ENCODE data around the gene IFT27.
"Not testable (repeated sequence)": the region's sequence is repeated elsewhere in the genome, so short reads cannot be mapped to it uniquely, and the experiment has no call there.

IFT27 gene

GRCh38 chr22:36734171-36735058 lies 41.5 kb downstream of the IFT27 start:
- no peak overlapping the region for H3K4me3 ChIP-seq (replicated peaks; ENCODE audit: low read depth, low read length)
- DNase-seq (ENCODE audit: extremely low read depth, low read depth) = no peak
- no peak for TF ChIP-seq CTCF (IDR thresholded peaks at IDR 0.05; ENCODE audit: low read depth, low read length, missing control alignments)

- no peak for TF ChIP-seq CTCF (IDR thresholded peaks at IDR 0.05; ENCODE audit: low read depth, low read length, missing control alignments)
- DNase-seq (ENCODE audit: extremely low read depth, low read depth) = no peak
- no peak overlapping the region for H3K4me3 ChIP-seq (replicated peaks; ENCODE audit: low read depth, low read length)
These were observed 42.6 kb downstream of the IFT27 start for GRCh38 chr22:36733271-36733670.

GRCh38 chr22:36732609-36733008 lies 43.3 kb downstream of the IFT27 start:
- H3K4me3 ChIP-seq (replicated peaks; ENCODE audit: low read depth, low read length) = no peak overlapping the region
- no peak for DNase-seq (ENCODE audit: extremely low read depth, low read depth)

GRCh38 chr22:36731916-36732315 lies 44.0 kb downstream of the IFT27 start:
- no peak for DNase-seq (ENCODE audit: extremely low read depth, low read depth)
- no peak overlapping the region for H3K4me3 ChIP-seq (replicated peaks; ENCODE audit: low read depth, low read length)
- TF ChIP-seq CTCF (IDR thresholded peaks at IDR 0.05; ENCODE audit: low read depth, low read length, missing control alignments) = no peak

More at GRCh38 chr22:36732609-36733008, 43.3 kb downstream of the IFT27 start:
- TF ChIP-seq CTCF (IDR thresholded peaks at IDR 0.05; ENCODE audit: low read depth, low read length, missing control alignments) = no peak

GRCh38 chr22:36731321-36731720 lies 44.6 kb downstream of the IFT27 start:
- not testable (repeated sequence) for H3K4me3 ChIP-seq (replicated peaks; ENCODE audit: low read depth, low read length); DNase-seq (ENCODE audit: extremely low read depth, low read depth)

- no peak for TF ChIP-seq CTCF (IDR thresholded peaks at IDR 0.05; ENCODE audit: low read depth, low read length, missing control alignments)
- no peak for DNase-seq (ENCODE audit: extremely low read depth, low read depth)
- H3K4me3 ChIP-seq (replicated peaks; ENCODE audit: low read depth, low read length) = no peak overlapping the region
These were observed 45.6 kb downstream of the IFT27 start for GRCh38 chr22:36730176-36730858.

- no peak for DNase-seq (ENCODE audit: extremely low read depth, low read depth)
- H3K4me3 ChIP-seq (replicated peaks; ENCODE audit: low read depth, low read length) = no peak overlapping the region
- no peak for TF ChIP-seq CTCF (IDR thresholded peaks at IDR 0.05; ENCODE audit: low read depth, low read length, missing control alignments)
These were observed 46.6 kb downstream of the IFT27 start for GRCh38 chr22:36729321-36729720.
